ENCODE measurements around the gene LRRC3B. TPM values are rescaled to one million over a fixed set of nuclear protein-coding genes. Genes with fewer than 3 reads are reported as not detected.
A peak's percentile ranks its signal among the peaks of the same experiment; 100 is the strongest.

LRRC3B gene
- total RNA-seq, 1 experiment from 2014 or later = 0.29 TPM

DNA sequence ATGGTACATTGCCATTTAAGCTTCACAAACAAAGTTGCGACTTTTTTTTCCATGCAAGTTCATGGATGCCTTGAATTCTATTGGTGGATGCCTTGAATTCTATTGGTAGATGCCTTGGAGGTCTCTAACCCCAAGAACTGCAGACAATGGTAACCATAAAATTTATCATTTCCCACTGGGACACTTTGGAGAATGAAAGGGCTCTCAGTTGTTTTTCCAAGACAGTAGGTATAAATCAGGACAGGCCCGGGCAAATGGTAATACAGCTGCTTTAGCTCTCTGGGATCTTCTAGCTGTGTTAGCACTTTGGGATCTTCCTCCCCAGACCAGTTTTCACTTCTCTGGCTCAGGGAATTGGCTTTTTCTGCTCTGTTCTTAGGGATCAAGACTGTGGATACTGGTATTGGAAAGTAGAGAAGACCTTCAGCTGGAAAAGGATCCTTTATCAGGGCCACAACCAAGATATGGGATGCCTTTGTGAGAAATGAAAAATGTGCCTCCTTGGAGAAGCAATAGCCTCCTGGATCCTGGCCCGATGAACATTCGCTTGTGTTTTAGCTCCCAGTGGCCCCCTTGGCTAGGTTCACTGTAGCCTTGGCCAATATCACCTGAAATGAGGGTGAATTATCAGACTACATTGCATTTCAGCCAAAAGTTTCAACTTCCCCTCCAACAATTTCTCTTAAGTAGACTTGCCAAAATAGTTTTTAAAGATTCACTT is 8.3 kb downstream of the LRRC3B start:
- DNase-seq (ENCODE audit: low read depth) = no peak

DNA sequence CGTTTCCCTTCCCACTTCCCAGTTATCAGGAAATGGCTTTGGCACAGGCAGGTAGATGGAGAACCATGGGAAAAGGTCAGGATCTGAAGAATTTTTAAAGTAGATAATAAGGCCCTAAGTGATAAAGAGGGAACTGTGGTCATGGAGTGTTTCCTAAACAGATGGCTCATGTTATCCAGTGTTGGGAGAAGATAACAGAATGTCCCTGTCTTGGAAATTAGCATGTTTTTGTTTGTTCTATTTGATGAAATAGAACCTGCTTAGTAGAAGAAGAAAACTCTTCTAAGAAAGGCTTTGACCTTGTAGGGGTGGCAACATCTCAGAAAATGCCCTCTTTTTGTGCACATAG is 8.8 kb downstream of the LRRC3B start:
- no peak for DNase-seq (ENCODE audit: low read depth)

DNA sequence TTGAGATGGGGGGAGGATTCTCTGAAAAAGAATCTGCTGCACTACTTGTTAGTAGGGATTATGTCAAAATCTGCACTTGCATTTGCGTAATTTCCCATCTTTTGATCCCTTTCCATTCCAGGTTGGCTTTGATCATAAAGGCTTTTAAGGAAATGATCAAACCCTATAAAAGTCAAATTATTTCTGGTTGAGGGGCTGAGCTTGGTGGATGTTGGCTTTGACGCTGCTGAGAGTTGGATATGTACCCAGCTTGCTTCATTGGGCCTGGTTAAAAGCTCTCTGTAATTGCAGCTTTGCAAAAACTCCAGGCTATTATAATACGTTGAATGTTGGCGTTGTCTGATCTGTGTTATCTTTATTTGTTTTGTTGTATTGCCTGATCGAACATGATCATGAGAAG is 12.0 kb downstream of the LRRC3B start:
- DNase-seq (ENCODE audit: low read depth) = no peak

DNA sequence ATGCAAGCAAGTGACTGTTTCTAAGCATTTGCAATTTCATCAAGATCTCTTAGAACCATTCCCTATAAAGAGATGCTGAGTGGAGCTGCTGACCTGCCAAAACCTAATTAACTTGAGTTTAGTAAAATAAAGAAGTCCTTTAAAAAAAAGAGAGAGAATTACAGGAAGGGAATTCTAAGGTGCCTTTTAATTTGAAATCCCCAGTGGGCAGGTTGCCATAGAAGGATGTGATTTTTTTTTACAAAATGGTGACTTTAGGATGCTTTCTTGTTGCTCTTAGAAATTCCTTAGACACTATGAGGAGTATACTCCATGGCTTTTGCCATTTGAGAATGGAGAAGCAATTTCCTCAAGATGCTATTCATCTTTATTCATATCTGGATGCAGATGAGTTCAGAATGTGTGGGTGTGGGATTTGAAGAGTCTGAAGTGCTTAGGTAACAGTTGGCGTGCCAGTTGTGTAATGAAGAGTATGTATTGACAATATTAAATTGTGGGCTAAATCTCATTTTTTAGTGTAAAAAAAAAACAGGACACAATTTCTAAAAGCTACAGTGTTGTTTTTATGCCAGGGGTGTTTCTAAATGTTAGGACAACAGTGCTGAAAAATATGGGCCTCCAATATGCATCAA is 13.6 kb downstream of the LRRC3B start:
- no peak for DNase-seq (ENCODE audit: low read depth)

DNA sequence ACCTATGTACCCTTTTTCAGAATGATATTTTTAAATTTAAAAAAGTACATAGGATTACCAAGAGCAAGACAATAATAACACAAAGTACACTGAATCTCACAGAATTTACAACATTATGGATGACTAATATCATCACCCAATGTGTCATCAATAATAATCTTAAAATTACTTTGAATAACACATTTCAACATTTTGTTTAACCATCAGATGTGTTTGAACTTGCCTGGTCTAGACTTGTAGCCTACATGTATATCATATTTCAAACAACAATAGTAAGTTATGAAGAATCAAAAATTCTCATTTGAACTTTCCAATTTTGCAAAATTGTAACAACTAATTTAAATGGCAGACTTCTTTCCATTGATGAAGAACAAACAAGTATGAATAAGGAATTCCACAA is 15.1 kb downstream of the LRRC3B start:
- no peak for DNase-seq (ENCODE audit: low read depth)

DNA sequence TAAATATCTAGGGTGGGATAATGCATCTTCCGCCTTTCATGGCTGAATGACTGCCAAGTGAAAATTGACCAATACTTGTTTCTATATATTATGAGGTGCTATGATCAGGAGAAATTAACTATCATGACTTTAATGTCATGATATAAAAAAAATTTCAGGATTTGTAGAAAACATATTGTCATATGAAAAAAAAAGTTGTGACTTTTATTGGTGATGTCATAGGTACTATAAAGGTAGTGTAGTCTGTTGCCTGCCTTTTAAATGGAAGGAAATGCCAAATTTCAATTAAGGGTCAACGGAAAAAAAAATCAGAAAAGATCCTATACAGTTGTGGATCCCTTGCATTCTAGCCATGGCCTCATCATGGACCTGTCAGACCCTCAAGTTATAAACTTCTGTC is 15.5 kb downstream of the LRRC3B start:
- DNase-seq (ENCODE audit: low read depth) = no peak

DNA sequence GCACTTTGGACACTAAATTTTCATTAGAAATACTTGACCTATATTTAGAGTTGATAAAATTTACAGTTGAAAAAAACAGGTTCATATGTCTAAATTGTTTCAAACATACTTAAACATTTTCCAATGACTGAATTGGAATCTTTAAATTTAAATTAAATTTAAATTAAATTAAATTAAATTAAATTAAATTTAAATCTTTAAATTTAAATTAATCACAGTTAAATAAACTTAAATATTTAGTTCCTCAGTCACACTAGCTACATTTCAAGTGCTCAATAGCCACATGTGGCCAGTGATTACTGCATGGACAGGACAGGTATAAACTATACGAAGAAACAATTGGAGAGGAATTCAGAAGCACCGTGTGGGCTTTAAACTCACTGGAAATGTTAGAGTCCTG is 16.8 kb downstream of the LRRC3B start:
- DNase-seq (ENCODE audit: low read depth) = no peak

DNA sequence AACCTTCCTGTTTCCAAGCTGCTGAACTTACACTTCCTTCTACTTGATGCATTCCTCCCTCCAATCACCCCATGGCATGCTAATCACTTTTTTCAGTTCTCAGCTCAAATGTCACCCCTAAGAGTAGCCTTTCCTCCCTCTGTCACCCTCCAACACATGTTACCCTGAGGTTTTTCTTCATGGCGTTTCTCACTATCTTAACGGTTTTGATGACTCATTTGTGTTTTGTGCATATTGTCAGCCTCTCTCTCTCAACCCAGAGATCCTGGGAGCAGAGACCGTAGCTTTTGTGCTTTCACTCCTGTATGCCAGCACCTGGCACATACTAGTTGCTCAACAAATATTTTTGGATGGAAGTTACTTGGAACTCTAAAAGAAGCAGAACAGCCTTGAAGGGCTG is 24.5 kb downstream of the LRRC3B start:
- DNase-seq (ENCODE audit: low read depth) = peak; percentile 45

DNA sequence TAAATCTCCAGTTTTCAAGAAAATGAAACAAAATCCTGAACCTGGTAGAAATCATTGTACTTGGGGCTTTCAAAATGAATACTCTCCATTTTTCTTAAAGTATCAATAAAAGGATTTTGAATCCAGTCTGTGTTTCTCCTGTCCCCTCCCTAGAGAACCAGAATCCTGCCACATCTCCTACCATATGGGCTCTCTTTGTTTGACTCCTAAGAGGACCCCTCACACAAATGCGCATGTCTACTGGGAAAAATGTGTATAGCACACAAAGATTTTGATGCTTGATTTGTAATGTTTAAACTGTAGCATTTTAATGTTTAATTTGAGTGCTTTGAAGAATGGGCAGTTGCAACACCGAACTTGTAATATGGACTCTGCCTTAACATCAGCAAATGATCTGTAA is 25.9 kb downstream of the LRRC3B start:
- no peak for DNase-seq (ENCODE audit: low read depth)

DNA sequence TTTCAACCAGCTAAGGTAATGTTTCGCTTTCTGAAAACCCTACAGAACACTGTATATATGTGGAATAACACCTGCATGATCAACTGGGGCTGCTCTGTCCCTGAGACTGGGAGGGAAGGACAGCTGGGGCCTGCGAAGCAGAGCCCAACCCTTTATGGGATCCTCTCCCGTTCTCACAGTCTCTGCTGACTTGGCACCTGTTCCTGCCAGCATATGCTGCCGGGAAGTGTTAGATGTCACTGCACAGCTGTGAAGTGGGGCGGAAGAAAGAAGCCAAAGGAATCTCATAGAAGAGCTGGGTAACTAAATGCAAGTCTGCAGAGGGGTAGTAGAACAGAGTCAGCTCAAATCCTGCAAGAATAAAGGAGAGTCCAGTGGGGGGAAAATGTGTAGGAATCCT is 29.6 kb downstream of the LRRC3B start:
- DNase-seq (ENCODE audit: low read depth) = no peak

DNA sequence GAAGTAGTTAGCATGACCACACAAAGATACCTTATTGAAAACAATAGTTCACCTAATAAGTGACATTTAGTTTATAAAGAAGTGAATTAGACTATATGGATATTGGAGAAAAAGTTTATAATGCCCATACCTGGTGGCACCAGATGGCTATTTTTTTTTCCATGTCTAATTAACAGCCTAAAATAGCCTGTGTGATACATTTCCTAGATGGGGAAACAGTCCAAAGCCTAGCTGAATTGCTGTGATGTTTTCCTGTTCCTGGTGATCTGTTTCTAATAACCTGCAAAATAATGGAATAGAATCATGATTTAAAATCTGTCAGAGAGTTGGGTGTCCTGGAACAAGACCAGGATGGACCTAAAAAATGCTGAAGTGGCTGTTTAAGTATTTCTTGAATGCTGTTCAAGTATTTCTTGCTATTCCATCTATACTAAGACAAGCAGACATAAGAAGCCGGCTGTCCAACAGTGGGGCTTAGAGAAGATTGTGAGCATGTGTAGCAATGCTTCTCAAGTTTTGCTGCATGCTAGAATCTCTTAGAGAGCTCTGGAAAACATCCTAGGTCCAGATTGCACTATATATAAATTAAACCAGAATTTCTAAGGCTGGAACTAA is 31.3 kb downstream of the LRRC3B start:
- DNase-seq (ENCODE audit: low read depth) = no peak

DNA sequence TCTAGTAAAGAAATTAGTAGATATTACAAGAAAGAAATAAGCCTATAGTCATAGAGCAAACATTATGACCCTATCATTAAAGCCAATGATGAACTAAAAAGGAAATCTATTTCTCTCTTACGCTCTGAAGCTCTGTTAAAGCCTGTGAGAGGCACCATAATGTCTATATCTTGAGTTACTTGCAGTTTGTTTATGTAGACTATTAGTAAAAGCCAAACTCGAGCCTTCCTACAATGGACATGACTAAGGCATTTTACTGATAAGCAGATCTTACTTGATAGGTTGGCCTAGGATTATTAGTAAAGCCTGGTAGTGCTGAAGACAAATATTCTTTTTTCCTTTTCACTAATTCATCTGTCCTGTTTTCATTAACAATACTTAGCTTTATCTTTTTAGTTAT is 32.7 kb downstream of the LRRC3B start:
- no peak for DNase-seq (ENCODE audit: low read depth)

DNA sequence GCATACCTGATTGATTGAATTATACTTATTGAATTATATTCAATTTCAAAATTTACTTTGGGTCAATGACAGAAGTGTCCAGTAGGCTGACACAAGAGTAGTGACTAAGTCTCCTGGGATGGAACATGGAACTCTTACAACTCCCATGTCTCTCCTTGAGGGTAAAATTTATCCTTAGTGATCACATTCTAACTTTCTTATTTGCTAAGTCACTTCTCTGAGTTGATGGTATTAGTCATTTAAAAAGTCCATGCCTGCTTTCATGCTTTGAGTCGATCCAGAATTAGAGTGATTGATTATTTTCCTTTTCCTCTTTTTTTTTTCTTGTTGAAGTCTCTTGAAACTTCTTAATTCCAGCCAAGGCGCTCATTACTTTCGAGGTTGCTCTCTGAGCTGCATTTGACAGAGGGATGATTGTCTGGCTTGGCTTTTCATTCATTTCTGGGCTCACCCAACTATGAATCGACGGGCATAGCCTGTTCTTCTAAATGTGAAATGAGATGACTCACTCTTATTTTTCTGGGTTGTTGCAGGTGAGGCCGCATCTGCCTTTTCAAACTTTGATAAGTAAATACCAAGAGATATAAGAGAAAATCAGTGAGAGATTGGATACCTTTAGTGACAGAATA is 34.9 kb downstream of the LRRC3B start:
- DNase-seq (ENCODE audit: low read depth) = peak; percentile 65

DNA sequence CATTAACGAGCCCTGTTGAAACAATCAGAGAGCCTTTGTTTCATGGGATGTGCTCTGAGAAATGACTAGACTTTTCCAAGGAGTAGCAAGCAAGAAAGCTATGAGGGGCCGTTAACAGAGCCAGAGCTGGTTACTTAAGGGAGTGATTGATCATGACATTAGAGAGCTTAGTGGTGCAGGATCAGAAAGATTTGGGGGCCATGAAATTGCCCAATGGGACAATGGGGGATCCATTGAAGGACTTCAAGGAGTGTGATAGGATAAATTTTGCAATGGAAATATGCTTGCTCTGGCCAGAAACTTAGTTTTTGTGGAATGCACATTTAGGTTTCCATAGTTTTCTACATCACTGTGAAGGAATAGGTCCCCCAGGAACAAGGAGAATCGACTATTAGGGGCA is 45.6 kb downstream of the LRRC3B start:
- DNase-seq (ENCODE audit: low read depth) = no peak

DNA sequence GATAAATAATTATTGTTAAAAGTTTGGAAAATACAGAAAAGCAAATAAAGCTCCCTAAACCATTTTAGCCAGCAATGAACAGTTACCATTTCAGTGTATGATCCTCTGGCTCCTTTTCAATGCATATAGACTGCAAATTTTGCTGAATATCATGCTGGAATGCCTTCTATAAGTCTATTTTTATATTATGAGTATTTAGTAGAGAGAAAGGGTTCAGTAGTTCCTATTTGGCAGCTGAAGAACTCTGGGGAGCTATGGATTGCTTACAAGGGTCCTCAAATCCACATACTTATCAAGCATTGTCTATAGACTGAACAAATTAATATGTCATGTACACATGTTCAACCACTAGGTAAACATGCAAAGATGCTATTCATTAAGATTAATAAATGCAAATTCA is 46.1 kb downstream of the LRRC3B start:
- DNase-seq (ENCODE audit: low read depth) = no peak

DNA sequence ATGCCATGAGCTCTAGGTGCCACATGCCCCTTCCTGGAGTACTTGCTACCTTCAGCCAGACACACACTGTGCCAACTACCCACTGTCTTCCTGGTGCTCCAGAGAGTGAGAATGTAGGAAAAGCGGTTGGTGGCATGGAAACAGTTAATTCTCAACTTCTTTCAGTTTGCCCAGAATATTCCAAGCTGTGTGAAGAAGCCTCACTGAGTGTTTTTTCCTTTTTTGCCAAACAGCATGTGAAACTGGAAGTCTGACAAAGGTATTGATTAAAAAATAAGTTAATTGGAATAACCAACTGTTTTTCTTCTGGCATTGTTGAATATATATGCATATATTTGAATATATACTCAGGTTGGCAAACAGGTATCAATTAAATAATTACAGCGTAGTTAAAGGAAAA is 52.8 kb downstream of the LRRC3B start:
- no peak for DNase-seq (ENCODE audit: low read depth)

DNA sequence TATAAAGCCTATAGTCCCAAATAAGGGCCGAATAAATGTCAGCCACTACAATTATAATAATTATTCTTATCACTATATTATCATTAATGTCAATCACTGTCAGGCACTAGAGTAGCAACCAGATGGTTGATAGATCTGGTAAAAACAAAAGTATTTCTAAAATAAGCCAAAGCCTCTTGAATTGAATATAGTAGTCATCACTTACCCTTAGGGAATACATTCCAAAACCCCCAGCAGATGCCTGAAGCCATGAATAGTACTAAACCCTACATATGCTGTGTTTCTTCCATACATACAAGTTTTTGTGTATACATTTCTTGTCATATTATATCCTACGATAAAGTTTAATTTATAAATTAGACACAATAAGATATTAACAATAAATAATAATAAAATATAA is 59.1 kb downstream of the LRRC3B start:
- DNase-seq (ENCODE audit: low read depth) = no peak

DNA sequence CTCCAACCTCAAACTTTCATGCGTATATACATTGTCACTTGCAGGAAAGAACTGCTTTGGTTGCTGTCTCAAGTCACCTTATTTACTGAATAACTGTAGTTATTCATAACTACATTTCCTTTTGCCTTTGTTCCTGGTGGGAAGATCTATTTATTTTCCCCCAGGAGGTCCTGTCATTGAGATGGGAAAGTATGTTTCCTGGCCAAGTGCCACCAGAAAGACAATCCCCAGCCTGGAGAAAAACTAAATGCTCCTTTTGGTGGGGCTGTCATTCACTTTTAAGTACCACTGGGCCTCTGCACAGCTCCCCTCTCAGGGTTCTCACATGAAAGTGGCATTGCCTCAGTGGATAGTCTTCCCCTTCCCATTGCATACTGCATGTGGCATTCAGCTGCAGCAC is 59.8 kb downstream of the LRRC3B start:
- no peak for DNase-seq (ENCODE audit: low read depth)

DNA sequence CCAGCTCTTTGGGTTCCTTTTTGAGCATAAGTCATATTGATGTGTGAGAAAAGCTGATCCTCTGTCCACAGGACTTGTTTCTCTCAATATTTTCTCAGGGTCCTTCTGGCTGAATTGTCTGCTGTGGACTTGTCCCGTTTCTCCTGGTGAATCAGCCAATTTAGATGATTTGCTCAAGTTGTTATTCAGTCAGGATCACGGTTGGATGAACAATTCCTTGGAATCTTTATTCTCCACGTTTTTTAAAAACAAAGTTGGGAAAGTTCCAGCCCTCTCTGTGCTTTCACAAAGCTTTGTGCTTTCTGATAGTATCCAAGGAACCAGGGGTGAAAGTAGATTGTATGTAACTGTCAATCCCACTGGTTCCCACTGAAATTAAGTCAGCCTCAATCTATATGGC is 61.3 kb downstream of the LRRC3B start:
- DNase-seq (ENCODE audit: low read depth) = no peak

DNA sequence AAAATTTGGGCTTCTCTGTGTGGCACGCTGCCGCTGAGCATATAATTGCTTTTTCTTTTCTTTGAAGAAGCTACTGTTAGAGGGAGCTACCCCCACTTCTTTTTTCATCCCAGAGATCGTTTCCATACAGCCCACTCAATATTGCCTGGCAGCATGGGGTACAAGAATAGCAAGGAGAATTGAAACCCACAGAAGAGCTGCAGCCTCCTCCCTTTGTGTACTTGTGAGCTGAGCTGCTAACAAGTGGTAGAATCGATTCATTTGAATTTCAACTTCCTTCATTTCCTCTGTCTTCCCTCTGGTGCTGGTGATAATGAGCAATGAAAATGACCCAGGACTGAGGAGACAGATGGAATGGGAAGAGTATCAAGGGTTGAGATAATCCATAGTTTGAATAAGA is 64.9 kb downstream of the LRRC3B start:
- DNase-seq (ENCODE audit: low read depth) = no peak

DNA sequence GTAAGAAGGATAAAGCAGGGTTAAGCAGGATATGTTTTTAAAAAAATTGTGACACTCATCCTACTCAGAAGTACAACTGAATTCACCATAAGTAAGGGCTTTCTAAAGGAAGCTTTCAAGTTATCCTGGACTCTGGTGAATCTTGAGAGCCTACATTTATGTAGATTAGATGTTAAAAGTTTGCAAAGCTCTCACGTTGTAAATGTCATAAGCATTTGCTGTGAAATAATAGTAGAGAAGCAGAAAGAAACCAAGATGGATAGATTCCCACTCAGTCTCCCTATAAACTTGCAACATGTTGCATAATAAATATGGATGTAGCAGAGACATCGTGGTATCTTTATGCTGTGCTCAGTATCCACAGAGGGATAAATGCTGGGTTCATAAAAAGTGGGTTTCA is 77.0 kb downstream of the LRRC3B start:
- DNase-seq (ENCODE audit: low read depth) = no peak

DNA sequence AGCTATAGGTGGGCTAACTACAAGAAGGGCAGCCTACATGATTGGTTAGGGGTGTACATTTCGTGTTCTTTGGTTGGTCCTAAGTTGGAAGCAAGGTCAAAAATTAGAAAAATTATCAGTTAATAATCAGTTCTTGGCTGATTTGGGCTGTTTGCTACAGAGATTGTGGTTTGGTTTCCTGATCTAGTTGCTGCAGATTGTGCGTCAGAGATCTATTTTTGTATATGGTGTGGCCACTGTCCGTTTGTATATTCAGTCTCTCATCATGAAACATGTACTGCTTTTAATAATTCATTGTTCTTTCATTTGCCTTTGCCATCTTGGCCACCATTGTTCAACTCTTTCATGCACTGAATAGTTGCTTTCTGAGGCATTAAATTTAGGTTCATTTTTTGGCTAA is 80.9 kb downstream of the LRRC3B start:
- DNase-seq (ENCODE audit: low read depth) = no peak

DNA sequence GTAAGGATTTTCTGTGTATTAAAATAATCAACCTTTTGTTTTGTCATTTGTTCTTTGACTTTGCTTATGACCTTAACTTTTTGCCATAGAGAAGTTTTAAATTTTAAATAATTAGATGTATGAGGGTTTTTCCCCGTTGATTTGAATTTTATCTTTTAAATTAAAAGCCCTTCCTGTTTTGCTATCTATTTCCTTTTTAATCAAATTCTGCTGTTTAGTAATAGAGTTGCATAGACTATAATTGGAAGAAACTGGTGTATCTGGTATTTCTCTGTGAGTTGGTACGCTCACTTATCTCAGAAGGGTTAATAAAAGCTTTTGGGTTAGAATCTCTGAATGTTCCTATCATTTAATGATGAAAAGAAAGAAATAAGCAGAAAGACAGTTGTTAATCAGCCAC is 82.2 kb downstream of the LRRC3B start:
- no peak for DNase-seq (ENCODE audit: low read depth)

Measured in HT1080 (cell line).